ENCODE measurements around the gene ARL15.

ARL15 gene

DNA sequence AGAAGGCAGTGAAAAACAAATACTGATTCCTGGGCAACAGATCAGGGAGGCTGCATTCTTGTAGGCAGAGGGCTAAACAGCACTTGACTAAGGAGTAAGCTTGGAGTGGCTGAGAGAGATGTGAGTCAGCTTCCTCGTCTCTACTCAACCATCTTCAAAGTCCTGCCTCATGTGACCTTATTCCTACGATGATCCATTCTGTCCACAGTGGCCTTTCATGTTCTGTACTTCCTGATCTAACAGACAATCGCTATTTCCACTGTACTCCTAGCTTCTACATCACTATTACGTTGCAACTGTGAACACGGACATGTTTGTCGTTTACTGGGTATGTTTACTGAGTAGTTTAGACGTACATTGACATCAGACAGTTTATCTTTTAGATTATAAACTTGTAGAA is 365.4 kb downstream of the ARL15 start:
- TF ChIP-seq, protein P1, sequence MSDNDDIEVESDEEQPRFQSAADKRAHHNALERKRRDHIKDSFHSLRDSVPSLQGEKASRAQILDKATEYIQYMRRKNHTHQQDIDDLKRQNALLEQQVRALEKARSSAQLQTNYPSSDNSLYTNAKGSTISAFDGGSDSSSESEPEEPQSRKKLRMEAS (IDR thresholded peaks at IDR 0.05; ENCODE audit: low read depth, low read length) = no peak
- no peak overlapping the region for H3K4me3 ChIP-seq (ENCODE audit: low read depth, low read length)
- peak; percentile 2 for DNase-seq (ENCODE audit: low read depth)

DNA sequence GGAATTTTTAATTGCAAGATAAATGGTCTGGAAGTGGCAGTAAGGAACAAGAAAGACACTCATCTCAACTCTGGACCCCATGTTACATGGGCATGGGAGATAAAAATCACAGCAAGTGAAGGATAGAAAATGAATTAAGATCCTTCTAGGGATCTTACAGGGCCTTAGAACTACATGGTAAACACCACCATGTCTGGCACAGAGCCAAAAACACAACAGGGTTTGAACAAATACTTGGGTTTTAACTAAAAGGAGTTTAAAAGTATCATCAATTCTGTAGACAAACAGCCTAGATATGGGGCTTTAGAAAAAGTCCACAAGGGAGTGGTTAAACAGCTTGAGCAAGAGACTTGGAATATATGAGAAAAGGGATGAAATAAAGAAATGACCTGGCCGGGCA is 366.4 kb downstream of the ARL15 start:
- TF ChIP-seq, protein P2, sequence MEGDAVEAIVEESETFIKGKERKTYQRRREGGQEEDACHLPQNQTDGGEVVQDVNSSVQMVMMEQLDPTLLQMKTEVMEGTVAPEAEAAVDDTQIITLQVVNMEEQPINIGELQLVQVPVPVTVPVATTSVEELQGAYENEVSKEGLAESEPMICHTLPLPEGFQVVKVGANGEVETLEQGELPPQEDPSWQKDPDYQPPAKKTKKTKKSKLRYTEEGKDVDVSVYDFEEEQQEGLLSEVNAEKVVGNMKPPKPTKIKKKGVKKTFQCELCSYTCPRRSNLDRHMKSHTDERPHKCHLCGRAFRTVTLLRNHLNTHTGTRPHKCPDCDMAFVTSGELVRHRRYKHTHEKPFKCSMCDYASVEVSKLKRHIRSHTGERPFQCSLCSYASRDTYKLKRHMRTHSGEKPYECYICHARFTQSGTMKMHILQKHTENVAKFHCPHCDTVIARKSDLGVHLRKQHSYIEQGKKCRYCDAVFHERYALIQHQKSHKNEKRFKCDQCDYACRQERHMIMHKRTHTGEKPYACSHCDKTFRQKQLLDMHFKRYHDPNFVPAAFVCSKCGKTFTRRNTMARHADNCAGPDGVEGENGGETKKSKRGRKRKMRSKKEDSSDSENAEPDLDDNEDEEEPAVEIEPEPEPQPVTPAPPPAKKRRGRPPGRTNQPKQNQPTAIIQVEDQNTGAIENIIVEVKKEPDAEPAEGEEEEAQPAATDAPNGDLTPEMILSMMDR (IDR thresholded peaks at IDR 0.05; ENCODE audit: low read depth, low read length) = no peak
- TF ChIP-seq MYC (IDR thresholded peaks at IDR 0.05; ENCODE audit: low read depth, low read length) (no peak), POLR2A (IDR thresholded peaks at IDR 0.05; ENCODE audit: extremely low read depth, insufficient read length) (no peak)
- TF ChIP-seq, protein P1 (IDR thresholded peaks at IDR 0.05; ENCODE audit: low read depth, low read length) = no peak
- DNase-seq (ENCODE audit: low read depth) = no peak
- H3K4me3 ChIP-seq (ENCODE audit: low read depth, low read length) = no peak overlapping the region

DNA sequence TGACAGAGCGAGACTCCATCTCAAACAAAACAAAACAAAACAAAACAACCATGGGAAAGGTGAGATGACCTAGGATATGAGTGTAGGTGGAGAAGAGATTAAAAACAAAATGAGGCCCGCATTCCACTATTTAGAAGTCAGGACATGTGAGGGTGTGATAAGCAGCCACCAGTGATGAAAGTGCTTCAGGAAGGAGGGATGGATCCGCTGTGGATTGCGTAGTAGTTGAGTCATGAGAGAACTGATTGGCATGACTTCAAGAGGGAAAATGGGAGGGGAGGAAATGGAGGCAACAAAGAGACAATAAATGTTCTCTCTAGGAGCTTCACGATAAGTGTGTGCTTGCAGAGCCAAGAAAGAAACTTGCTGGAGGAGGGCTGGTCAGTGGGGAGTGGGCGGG is 367.6 kb downstream of the ARL15 start:
- H3K4me3 ChIP-seq (ENCODE audit: low read depth, low read length) = no peak overlapping the region
- TF ChIP-seq POLR2A (IDR thresholded peaks at IDR 0.05; ENCODE audit: extremely low read depth, insufficient read length) (no peak), MYC (IDR thresholded peaks at IDR 0.05; ENCODE audit: low read depth, low read length) (no peak)
- TF ChIP-seq, protein P1 (IDR thresholded peaks at IDR 0.05; ENCODE audit: low read depth, low read length) = no peak
- TF ChIP-seq, protein P2 (IDR thresholded peaks at IDR 0.05; ENCODE audit: low read depth, low read length) = no peak
- peak; percentile 3 for DNase-seq (ENCODE audit: low read depth)

DNA sequence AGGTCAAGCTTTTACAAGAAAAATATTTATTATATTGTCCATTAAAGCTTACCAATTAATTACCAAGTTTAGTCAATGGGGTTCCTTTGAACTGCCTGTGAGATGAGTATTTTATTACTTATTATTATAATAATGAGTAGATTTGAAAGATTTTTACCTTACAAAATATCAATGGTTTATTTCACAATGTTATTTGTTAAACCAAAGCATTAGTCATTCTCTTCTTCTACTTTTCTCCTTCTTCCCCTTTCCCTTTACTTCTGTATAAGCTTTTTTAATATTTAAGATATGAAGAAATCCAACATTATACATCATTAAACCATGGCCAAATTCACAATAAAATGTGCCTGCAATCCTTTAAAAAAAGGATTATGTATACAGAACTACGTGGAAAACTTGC is 369.5 kb downstream of the ARL15 start:
- DNase-seq (ENCODE audit: low read depth) = no peak
- TF ChIP-seq, protein P1 (IDR thresholded peaks at IDR 0.05; ENCODE audit: low read depth, low read length) = no peak
- no peak for TF ChIP-seq MYC (IDR thresholded peaks at IDR 0.05; ENCODE audit: low read depth, low read length)
- TF ChIP-seq POLR2A (IDR thresholded peaks at IDR 0.05; ENCODE audit: extremely low read depth, insufficient read length) = no peak
- TF ChIP-seq, protein P2 (IDR thresholded peaks at IDR 0.05; ENCODE audit: low read depth, low read length) = no peak
- no peak overlapping the region for H3K4me3 ChIP-seq (ENCODE audit: low read depth, low read length)

DNA sequence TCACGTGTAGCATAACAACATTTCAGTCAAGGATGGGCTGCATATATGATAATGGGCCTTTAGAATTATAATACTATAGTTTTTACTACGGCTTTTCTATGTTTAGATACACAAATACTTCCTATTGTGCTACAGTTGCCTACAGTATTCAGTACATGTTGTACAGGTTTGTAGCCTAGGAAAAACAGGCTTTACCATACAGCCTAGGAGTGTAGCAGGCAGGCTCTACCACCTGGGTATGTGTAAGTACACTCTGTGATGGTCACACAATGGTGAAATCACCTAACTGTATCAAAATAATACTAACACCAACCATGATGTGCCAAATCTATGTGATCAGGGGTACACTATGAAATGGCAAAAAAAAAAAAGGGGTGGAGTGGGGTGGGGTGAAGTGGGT is 372.9 kb downstream of the ARL15 start:
- no peak for DNase-seq (ENCODE audit: low read depth)
- TF ChIP-seq MYC (IDR thresholded peaks at IDR 0.05; ENCODE audit: low read depth, low read length) (no peak), POLR2A (IDR thresholded peaks at IDR 0.05; ENCODE audit: extremely low read depth, insufficient read length) (no peak)
- TF ChIP-seq, protein P2 (IDR thresholded peaks at IDR 0.05; ENCODE audit: low read depth, low read length) = no peak
- TF ChIP-seq, protein P1 (IDR thresholded peaks at IDR 0.05; ENCODE audit: low read depth, low read length) = no peak
- no peak overlapping the region for H3K4me3 ChIP-seq (ENCODE audit: low read depth, low read length)

DNA sequence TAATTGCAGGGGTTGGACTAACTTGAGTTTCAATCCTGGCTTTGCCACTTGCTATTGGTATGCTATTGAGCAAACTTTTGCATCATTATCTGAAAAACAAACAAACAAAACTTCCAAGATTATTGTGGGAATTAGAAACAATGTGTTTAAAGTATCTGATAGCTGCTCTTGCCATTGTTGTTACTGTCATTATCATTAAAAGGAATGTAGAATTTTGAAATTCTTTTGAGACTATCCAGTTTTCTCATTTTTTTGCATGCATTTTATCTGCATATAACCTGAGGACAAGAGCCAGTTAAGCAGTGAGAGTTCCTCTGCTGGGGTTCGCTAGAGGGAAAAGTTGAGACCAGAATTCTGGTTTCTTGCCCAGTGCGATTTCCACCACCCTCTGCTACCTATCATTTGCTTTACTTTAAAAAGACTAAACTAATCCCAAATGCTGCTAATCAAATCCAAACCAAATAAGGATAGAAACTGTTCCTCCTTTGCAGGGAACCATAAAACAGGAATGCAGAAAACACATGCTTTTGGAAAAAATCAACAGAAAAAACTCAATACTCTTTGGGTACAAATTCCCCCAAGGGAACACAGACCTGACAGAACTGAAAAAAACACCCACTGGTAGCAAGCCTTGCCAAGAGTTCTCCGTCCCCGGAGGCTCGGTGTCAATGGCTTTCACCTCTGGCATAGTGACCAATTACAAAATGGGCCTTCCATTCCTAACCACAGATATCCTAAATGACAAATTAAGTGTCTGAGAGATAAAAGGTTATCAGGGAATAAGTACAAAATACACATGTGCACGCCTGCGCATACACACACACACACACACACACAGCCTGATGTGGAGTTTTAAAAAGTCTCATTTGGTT is 373.7 kb downstream of the ARL15 start:
- H3K4me3 ChIP-seq (ENCODE audit: low read depth, low read length) = no peak overlapping the region
- TF ChIP-seq, protein P2 (IDR thresholded peaks at IDR 0.05; ENCODE audit: low read depth, low read length) = no peak
- no peak for TF ChIP-seq MYC (IDR thresholded peaks at IDR 0.05; ENCODE audit: low read depth, low read length)
- no peak for TF ChIP-seq POLR2A (IDR thresholded peaks at IDR 0.05; ENCODE audit: extremely low read depth, insufficient read length)
- TF ChIP-seq, protein P1 (IDR thresholded peaks at IDR 0.05; ENCODE audit: low read depth, low read length) = no peak
- no peak for DNase-seq (ENCODE audit: low read depth)
